ENCODE data around the gene MLST8. TPM values are rescaled to one million over a fixed set of nuclear protein-coding genes. Genes with fewer than 3 reads are reported as not detected.

MLST8 gene
- total and polyA plus RNA-seq, 2 donors (not counting 3 experiments of a cell fraction or from before 2014, with no cell fraction given) = 36.9 to 129 TPM

- Histone ChIP-seq H3K79me2 (ENCODE audit: control insufficient read depth, insufficient read depth, low read length) (peaks cover 36% of the 10 kb centered on the region), H3K4me1 (ENCODE audit: control insufficient read depth, extremely low read depth, insufficient read depth, low read length) (peaks cover 7% of the 10 kb centered on the region), H3K27ac (ENCODE audit: insufficient read depth, low read depth, low read length) (no peak overlapping the region), H3K9me1 (replicated peaks; ENCODE audit: control insufficient read depth, extremely low read depth, insufficient read depth, low read length) (no peaks in the 10 kb centered on the region), H3K9me3 (replicated peaks; ENCODE audit: control insufficient read depth, insufficient read depth, low read length) (no peaks in the 10 kb centered on the region), H3K4me2 (ENCODE audit: insufficient read depth, low read length) (no peak overlapping the region), H3K4me3 (replicated peaks in 1 of 3; ENCODE audit: insufficient read depth in 1 of 3, low read depth in 1 of 3, low read length in 3 of 3) (no peak overlapping the region), H3K36me3 (ENCODE audit: control insufficient read depth in 2 of 2, extremely low read depth in 1 of 2, insufficient read depth in 2 of 2, low read length in 2 of 2) (peaks cover 0 to 14% of the 10 kb centered on the region in 2 experiments), H3K9ac (replicated peaks; ENCODE audit: extremely low read depth, insufficient read depth, low read length) (no peak overlapping the region), H4K20me1 (replicated peaks; ENCODE audit: control insufficient read depth, extremely low read depth, insufficient read depth, low read length) (no peaks in the 10 kb centered on the region), H3K27me3 (ENCODE audit: control insufficient read depth in 2 of 2, insufficient read depth in 2 of 2, low read length in 2 of 2) (no peaks in the 10 kb centered on the region), H2AFZ (ENCODE audit: low read depth, low read length) (no peak overlapping the region)
- DNase-seq (ENCODE audit: low read depth, low spot score) (no peak), FAIRE-seq (no peak)
- BruUV-seq (replicated peaks) = no TSS peak
- ChIA-PET CTCF (interaction anchor here (1.0 to 2.5 kb wide), 2 partner anchors 25 to 43 kb away, joined by 3 to 7 read pairs; partner anchors contain the start of gene ECI1), POLR2A (no interaction called here)
- intact Hi-C loops (cut with micrococcal nuclease) = no loop called here
- TF ChIP-seq POLR2A (IDR thresholded peaks at IDR 0.05; ENCODE audit: low read depth, low read length) (no peak), FOS (IDR thresholded peaks at IDR 0.05; ENCODE audit: borderline replicate concordance, insufficient read depth, low read length) (no peak), GATA2 (IDR thresholded peaks at IDR 0.05; ENCODE audit: insufficient read depth, insufficient read length, low read depth, low read length) (no peak), POLR2AphosphoS5 (IDR thresholded peaks at IDR 0.05; ENCODE audit: insufficient read depth, low read depth, low read length) (no peak), MYC (IDR thresholded peaks at IDR 0.05; ENCODE audit: low read depth, low read length) (no peak), CTCF (IDR thresholded peaks at IDR 0.05; ENCODE audit: extremely low read depth in 1 of 2, insufficient read depth in 1 of 2, low read depth in 1 of 2, low read length in 2 of 2) (no peak), MAX (IDR thresholded peaks at IDR 0.05; ENCODE audit: insufficient read depth, insufficient read length) (no peak), EZH2 (IDR thresholded peaks at IDR 0.05; ENCODE audit: borderline replicate concordance, low read depth, low read length, severe bottlenecking) (no peak)
- dilution Hi-C loops (cut with MboI; ENCODE audit: extremely low pct_ligation_motif_present, low sequenced_read_pairs) = no loop called here
Observed at GRCh38 chr16:2226245-2226793, 21.1 kb downstream of the MLST8 start.

Data from endothelial cell of umbilical vein (primary cell).